ENCODE data around the gene RECQL5.

RECQL5 gene

DNA sequence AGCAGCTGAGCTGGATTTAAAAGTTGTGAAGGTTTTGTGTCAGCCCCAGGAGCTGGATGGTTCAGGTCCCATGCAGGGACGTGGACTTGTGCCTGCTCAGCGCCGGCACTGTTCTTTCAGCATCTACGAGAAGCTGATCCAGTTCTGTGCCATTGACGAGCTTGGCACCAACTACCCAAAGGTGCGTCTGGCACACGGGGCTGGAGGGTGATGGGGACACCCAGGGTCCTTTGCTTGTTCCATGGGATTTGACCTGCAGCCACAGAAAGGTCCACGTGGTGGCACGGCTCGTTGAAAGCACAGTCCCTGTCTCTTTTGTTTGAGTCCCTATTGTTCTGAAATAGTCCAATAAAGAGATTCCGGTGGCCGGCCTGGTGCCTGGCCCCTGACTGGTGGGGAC is 36.2 kb upstream of the RECQL5 start:
- no peak for DNase-seq (ENCODE audit: low spot score)
- TF ChIP-seq, protein P1, sequence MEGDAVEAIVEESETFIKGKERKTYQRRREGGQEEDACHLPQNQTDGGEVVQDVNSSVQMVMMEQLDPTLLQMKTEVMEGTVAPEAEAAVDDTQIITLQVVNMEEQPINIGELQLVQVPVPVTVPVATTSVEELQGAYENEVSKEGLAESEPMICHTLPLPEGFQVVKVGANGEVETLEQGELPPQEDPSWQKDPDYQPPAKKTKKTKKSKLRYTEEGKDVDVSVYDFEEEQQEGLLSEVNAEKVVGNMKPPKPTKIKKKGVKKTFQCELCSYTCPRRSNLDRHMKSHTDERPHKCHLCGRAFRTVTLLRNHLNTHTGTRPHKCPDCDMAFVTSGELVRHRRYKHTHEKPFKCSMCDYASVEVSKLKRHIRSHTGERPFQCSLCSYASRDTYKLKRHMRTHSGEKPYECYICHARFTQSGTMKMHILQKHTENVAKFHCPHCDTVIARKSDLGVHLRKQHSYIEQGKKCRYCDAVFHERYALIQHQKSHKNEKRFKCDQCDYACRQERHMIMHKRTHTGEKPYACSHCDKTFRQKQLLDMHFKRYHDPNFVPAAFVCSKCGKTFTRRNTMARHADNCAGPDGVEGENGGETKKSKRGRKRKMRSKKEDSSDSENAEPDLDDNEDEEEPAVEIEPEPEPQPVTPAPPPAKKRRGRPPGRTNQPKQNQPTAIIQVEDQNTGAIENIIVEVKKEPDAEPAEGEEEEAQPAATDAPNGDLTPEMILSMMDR (IDR thresholded peaks at IDR 0.05): no peak
- no peak overlapping the region for H3K4me3 ChIP-seq
- no peak overlapping the region for H3K27ac ChIP-seq

DNA sequence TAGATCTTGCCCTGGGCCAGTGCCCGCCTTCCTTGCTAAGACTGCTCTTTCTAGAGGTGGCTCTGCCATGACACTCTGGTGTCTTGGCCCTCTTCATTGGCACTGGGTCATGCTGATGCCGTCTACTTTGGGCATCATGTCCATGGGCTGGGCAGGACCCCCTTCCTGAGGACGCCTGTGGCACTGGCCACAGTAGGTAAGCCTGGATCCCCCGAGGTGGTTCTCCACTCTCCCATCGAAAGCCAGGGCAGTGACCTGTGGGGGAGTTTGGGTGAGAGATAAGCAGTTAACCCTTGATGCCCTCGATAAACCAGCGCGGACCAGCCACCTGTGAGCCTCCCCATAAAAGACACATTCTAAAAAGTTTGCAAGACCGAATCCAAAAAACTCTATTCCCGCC is 34.3 kb upstream of the RECQL5 start:
- peak overlapping the region; percentile 1 to 44 for H3K27ac ChIP-seq
- TF ChIP-seq, protein P1 (IDR thresholded peaks at IDR 0.05): no peak
- DNase-seq (ENCODE audit: low spot score): no peak
- no peak overlapping the region for H3K4me3 ChIP-seq

DNA sequence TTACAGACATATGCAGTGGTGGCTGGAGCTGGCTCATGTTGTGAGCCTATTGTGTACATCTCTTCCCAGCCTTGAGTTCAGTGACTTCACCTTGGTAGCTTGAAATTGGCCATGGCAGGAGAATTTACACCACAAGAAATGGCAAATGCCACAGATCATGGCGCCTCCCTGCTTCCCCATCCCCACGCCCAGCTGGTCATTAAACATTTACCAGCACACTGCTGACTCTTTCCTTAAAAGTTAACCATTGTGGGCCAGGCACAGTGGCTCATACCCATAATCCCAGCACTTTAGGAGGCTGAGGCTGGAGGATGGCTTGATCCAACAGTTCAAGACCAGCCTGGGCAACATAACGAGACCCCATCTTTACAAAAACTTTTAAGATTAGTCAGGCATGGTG is 31.7 kb upstream of the RECQL5 start:
- Histone ChIP-seq H3K4me3 (no peak overlapping the region), H3K27ac (peak overlapping the region in 1 of 2 donors; percentile 38)
- DNase-seq (ENCODE audit: low spot score): no peak

DNA sequence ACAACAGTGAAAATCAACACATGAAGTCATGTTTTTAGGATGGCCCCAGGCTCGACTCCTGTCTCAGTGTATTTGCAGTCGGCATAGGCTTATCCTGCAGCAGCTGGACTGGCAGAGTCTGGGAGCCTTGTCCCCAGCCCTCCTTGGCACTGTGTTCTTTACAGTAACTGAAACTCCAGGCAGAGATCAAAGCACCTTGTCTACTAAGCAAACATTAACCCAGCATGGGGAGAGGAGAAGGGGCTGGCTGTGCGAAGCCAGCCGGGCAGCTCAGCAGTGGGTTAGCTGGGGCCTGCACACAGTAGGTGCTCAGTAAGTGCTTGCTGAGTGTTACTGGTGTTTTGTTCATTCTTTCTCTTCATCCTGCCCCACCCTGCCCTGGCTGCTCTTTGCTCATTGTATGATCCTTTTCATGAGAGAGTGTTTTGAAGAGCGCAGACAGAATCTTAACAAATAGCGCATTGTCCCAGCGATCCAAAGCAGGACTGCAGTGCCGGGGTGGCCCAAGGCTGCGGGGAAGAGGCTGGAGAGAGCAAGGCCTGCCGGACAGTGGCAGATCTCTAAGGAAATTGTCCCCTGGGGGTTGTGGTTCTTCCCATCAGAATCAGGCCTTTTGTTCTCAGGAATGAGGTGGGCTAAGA is 30.8 kb upstream of the RECQL5 start:
- TF ChIP-seq, protein P1 (IDR thresholded peaks at IDR 0.05): no peak
- DNase-seq (ENCODE audit: low spot score): no peak

More for the DNA sequence above, 31.7 kb upstream of the RECQL5 start:
- TF ChIP-seq, protein P1 (IDR thresholded peaks at IDR 0.05): no peak

DNA sequence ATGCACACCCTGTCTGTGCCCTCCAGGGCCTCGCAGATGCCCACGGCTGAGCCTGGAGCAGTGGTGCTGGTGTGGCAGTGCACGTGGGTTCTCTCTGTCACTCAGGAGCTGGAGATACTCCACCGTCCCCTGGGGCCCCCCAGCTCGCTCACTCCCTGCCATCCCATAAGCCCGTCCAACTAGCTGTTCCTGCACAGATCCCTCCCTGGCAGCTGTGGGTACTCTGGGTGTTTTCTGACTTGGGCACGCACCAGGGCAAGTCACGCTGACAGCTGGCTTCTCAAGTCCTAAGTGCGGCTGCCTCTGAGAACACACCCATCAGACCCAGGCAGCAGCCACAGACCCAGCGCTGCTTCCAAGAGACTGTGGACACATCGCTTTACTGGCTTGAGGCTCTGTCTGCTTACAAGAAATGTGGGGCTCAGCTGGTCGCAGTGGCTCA is 28.9 kb upstream of the RECQL5 start:
- TF ChIP-seq, protein P1 (IDR thresholded peaks at IDR 0.05): no peak
- peak overlapping the region in 1 of 2 donors; percentile 92 for H3K27ac ChIP-seq
- no peak overlapping the region for H3K4me3 ChIP-seq
- no peak for DNase-seq (ENCODE audit: low spot score)

More for the DNA sequence above, 30.8 kb upstream of the RECQL5 start:
- Histone ChIP-seq H3K27ac (peak overlapping the region in 1 of 2 donors; percentile 47), H3K4me3 (no peak overlapping the region)

DNA sequence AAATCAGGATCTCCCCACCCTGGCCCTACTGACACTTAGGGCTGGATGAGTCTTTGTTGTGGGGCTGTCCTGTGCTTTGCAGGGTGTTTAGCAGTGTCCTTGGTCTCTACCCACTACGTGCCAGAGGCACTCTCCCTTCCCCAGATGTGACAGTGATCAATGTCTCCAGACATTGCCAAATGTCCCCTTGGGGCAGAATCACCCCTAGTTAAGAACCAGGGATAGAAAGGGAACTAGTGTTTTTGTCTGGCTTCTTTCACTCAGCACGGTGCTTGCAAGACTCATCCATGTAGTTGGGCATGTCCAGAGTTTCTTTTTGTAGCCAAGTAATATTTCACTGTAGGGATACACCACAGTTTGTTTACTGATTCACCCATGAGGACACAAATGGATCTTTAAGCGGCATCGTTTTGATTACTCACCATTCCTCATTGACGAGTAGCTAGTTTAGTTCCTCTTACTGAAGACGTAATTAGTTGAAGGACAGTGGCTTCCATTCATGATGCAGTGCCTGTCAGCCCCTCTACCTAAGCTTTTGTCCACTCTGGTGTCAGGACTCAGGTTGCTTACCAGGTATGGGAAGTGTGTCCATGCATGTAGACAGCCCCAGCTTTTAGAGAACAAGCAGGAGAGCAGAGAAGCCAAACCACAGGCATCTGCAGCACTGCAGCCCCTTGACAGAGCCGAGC is 28.3 kb upstream of the RECQL5 start:
- H3K4me3 ChIP-seq: no peak overlapping the region
- TF ChIP-seq, protein P1 (IDR thresholded peaks at IDR 0.05): no peak
- peak overlapping the region; percentile 92 for H3K27ac ChIP-seq
- DNase-seq (ENCODE audit: low spot score): no peak

DNA sequence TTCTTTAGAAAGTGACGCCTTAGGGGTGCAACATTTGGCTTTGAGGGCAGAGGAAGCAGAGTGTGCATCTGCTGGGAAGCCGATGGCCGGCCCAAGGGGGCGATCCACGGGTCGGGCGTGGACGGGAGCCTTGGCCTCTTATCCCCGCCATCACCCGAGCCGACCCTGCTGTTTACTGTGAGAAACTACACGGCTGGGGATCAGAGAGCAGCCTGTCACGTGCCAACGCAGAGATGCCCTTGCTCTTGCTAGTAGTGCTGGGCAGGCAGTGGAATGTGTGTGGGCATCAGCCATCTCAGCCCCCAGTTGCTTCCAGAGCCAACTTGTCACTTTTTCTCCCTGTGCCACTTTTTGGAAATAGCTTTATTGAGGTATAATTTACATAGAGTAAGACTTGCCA is 27.6 kb upstream of the RECQL5 start:
- TF ChIP-seq, protein P1 (IDR thresholded peaks at IDR 0.05): no peak
- Histone ChIP-seq H3K27ac (peak overlapping the region; percentile 92), H3K4me3 (no peak overlapping the region)
- DNase-seq (ENCODE audit: low spot score): no peak
